ENCODE measurements around the gene PHAX.

DNA sequence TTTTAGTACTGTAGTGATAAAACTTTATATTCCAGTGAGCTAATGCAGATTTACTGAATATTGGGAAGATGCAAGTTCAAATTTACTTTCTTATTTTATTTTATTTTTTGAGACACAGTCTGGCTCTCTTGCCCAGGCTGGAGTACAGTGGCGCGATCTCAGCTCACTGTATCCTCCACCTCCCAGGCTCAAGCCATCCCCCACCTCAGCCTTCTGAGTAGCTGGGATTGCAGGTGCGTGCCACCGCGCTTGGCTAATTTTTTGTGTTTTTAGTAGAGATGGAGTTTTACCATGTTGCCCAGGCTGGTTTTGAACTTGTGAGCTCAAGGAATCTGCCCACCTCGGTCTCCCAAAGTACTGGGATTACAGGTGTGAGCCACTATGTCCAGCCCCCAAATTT lies 9.9 kb downstream of the PHAX start:
- TF ChIP-seq CTCF (IDR thresholded peaks at IDR 0.05; ENCODE audit: low read depth, low read length) = no peak
- TF ChIP-seq POLR2A (IDR thresholded peaks at IDR 0.05; ENCODE audit: extremely low read depth, insufficient read length) = no peak
- TF ChIP-seq, protein P1, sequence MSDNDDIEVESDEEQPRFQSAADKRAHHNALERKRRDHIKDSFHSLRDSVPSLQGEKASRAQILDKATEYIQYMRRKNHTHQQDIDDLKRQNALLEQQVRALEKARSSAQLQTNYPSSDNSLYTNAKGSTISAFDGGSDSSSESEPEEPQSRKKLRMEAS (IDR thresholded peaks at IDR 0.05; ENCODE audit: low read depth, low read length) = no peak
- no peak for TF ChIP-seq MYC (IDR thresholded peaks at IDR 0.05; ENCODE audit: low read depth, low read length)
